HL-60 (cell line): ENCODE data around the gene PRKG2.

Experiments used
- CTCF ChIP-seq: IDR thresholded peaks from one replicate; pipeline ENCODE4 v1.5.1; 2011; ENCODE audit warnings: low read length, control low read depth, inconsistent platforms; ENCODE audit not compliant: insufficient read depth
- GABPA ChIP-seq: IDR thresholded peaks from 2 replicates; pipeline ENCODE4 v1.6.1; 2012; ENCODE audit warnings: low read depth
- POLR2AphosphoS5 ChIP-seq: IDR thresholded peaks from 2 replicates; pipeline ENCODE4 v1.6.1; 2012; ENCODE audit warnings: low read depth
- REST ChIP-seq: IDR thresholded peaks from 2 replicates; pipeline ENCODE4 v1.6.1; 2012; ENCODE audit warnings: low read depth; ENCODE audit not compliant: insufficient replicate concordance

- no peak for TF ChIP-seq CTCF
- no peak for TF ChIP-seq POLR2AphosphoS5
- no peak for TF ChIP-seq GABPA
- TF ChIP-seq REST: no peak
Measured at GRCh38 chr4:81214144-81214880, 710 bp downstream of the PRKG2 start.
